Activated T-cell treated with anti-CD3 and anti-CD28 coated beads for 4 hours (primary cell): Measurements from ENCODE around the gene BCAS1.
A peak's percentile ranks its signal among the peaks of the same experiment; 100 is the strongest.
"Not testable (repeated sequence)": the region's sequence is repeated elsewhere in the genome, so short reads cannot be mapped to it uniquely, and the experiment has no call there.

Experiments used
- DNase-seq: peaks from one replicate; pipeline ENCODE4 v3.0.0-alpha.2; 2020

Gene BCAS1

DNA sequence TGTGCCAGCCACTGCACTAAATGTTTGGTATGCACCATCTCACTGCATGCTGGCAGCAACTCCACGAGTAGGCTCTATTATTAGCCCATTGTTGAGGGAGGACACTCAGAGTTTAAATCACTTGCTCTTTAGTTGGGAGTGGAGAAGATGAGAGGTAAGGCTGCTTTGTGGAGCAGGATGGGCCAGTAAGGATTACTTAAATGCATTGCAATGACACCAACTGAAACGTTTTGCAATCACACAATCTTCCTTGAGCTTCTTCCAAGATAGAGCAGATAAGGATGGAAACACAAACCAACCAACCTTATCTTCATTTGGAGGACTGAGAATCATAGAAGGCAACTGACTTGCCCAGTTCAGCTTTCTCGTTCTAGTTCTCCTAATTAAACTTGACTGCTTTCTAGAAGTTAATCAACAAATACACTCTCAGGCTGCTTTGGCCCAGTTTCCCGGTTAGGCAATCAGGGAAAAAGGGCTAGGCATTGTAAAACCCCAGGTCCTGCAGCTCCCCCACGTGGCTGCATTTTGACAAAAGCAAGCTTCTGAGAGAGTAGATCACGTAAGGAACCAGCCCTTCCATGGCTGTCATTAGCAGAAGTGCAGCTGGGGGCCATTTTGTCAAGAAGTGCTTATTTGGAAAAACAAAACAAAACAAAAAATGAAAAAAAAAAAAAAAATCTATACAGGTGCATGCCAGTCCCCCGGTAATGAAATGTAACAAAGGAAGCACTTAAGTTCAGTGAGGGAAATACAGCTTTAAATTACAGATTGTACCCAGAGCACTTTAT is 130.6 kb downstream of the BCAS1 start:
- DNase-seq: peak; percentile 58

DNA sequence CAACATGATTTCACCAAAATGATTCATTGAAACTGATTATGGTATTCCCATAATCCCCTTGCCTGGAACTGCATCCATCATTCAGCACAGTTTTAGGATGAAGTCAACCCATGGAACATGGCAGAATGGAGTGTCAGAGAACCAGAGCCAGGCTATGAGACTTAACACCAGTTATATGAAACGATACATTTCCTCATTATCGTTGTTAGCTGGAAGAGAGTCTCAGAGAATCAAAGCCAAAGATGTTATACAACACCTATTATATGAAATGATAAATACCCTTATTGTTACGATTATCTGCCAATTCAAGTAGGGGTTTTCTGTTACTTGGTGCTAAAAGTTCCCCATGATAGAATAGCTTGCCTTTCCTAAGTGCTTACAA is 131.2 kb downstream of the BCAS1 start:
- DNase-seq: no peak

DNA sequence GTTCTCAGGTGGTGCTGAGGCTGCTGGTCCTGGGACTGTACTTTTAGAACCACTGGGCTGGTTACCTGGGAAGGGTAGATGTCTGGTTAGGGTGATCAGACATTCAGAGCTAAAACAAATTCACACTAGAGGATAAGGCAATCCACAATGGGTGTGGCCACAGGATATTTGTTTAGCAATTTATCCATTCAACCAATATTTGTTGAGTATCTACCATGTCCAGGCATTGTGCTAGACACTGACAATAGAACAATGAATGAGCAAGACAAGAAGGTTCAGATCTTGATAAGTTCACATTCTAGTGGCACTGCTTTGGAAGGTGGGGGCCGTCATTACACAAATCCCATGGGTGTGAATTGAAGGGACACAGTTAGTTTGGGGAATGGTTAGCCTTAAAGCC is 131.7 kb downstream of the BCAS1 start:
- no peak for DNase-seq

DNA sequence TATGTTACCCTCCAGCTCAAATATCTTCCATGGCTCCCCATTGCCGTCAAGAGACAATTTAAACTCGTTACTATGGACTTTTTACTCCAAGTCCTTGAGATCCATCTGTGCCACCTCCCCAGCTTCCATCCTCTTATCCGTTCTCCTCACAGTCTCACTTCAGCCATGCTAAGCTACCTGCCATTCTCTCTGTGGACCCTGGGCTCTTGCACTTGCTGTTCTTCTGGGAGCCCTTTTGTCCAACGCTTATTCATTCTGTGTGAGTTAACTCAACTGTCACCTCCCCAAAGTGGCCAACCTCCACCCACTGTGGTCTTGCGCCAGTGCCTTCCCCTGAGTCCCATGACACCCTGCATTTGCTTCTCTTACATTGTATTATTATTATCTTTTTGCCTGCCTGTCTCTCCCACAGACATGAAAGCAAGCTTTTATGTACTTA is 132.4 kb downstream of the BCAS1 start:
- no peak for DNase-seq

DNA sequence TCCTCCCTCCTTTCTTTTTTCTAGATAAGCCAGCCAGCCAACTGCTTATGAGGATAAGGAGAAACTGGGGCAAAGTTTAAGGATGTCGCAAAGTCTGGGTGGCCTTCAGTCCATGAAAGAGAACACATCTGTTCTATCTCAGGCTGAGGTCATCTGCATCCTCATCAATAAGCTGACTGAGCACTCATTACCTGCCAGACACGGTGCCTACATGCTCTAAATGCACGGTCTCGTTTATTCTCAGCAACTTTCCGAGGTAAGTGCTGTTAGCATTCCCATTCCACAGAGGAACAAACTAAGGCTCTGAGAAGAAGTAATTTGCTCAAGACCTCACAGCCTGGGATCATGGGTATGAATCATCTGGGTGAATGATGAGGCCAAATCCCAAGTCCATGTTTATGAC is 133.1 kb downstream of the BCAS1 start:
- no peak for DNase-seq

DNA sequence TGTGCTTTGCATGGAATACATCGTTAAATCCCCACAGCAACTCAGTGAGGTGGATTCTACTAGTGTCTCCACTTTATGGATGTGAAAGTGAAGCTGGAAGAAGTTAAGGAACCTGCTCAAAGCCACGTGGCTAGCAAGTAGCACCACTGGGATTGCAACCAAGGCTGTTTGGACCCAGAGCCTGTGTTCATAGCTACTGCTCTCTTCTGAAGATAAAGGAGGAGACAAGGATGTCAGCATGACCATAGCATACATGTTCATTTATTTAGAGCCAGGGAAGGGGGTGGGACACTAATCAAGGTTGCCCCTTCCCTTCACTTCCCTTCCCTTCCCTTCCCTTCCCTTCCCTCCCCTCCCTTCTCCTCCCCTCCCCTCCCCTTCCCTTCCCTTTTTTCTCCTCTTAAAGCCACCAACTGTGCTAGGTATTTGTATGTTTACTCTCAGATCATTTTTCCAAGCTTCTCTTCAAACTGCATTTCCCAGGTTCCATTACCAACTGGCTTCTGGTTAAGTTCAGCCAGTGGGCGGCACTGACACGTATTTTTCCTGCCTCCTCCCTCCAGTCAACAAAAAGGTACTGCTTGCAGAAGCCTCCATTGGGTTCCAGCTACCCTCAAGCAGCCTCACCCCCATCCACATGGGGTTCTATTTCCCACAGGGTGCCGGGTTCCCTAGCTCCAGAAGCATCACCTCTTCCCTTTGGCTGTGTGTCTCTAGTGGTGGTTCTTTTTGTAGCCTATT is 134.9 kb downstream of the BCAS1 start:
- no peak for DNase-seq

DNA sequence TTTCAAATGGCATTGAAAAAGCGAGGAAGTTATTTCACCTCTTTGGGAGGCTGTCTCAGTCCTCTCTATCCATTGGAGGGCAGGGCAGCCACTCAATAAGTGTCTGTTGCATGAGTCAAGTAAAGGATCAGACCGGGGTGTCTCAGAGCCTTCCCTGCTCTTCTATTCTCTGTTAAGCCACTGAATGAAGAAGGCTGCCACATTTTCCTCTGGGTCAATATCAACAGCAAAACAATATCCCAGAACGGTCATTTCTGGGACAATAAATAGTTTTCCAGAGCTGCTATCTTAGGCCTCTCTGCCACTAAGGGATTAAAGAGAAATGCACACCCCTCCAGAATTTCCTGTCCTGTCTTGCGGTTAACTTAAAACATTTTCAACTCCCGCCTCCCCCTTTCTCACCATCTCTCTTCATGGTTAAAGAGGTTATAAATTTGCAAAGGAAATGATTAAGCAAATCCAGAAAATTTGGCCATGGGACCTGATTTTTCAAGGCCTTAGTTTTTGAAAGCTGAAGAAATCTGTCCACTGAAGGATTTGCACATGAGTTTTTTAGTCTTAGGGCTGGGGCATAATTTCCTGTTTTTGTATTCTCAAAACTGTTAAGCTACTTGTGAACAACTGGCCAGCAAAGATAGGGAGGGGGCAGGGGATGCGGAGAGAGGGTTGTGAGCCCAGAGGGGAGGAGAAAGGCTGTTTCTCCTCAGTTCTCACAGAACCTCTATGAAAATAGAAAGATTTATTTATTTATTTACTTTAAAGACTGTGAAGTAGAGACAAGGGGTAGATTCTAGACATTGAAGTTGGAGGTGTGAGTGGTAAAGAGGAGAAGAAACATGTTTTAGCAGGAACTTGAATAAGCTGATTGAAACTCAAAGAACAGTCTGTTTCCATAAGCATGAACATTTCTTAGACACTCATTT is 135.7 kb downstream of the BCAS1 start:
- no peak for DNase-seq

DNA sequence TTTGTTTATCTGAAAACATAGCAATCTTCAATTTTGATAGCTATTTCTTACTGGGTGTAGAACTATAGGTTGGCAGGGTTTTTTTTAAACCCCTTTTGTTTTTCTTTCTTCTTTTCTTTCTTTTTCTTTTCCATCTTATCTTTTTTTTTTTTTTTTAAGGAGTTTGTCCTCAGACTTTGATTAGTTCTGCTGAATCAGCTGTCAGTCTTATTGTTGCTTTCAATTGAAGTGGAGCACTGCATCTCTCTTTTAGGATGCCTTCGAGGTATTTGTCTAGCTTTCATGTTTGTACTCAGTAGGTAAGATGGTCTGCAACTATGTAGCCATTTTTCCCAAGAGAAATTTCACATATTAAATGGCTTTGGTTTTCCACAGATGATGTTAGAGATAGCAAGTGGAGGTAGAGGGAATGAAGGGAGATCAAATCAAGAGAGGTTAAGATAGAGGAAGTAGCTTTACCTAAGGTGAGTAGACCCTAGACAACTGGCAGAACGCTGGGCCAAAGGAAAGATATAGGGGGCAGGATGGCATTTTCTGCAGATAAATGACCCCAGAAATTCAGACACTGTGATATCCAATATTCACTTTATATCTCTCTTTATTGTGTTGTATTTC is 137.1 kb downstream of the BCAS1 start:
- DNase-seq: no peak

DNA sequence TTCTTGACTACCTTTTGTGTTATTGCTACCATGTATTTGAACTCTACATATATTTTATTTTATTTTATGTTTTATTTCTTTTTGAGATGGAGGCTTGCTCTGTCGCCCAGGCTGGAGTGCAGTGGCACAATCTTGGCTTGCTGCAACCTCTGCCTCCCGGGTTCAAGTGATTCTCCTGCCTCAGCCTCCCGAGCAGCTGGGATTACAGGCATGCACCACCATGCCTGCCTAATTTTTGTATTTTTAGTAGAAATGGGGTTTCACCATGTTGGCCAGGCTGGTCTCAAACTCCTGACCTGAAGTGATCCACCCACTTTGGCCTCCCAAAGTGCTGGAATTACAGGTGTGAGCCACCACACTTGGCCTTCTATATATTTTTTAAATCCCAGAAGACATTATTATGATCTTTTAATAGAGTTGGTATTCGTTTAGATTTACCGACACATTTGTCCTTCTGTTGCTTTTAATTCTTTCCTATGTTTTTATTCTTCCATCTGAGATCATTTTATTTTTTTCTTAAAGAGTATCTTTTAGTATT is 137.7 kb downstream of the BCAS1 start:
- not testable (repeated sequence) for DNase-seq

DNA sequence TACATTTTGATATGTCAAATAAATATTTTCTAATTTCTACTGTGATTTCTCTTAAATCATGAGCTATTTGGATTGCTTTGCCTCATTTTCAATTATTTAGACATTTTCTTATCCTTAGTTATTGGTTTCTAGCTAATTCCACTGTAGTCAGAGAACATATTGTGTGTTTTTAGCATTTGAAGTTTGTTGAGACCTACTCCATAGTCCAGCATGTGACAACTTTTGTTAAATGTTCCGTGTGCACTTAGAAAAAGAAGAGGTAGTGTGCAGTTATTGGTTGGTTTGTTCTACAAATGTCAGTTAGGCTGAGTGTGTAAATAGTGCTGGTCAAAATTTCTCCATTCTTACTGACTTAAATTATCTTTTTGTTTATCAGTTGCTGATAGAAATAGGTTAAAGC is 138.8 kb downstream of the BCAS1 start:
- no peak for DNase-seq

DNA sequence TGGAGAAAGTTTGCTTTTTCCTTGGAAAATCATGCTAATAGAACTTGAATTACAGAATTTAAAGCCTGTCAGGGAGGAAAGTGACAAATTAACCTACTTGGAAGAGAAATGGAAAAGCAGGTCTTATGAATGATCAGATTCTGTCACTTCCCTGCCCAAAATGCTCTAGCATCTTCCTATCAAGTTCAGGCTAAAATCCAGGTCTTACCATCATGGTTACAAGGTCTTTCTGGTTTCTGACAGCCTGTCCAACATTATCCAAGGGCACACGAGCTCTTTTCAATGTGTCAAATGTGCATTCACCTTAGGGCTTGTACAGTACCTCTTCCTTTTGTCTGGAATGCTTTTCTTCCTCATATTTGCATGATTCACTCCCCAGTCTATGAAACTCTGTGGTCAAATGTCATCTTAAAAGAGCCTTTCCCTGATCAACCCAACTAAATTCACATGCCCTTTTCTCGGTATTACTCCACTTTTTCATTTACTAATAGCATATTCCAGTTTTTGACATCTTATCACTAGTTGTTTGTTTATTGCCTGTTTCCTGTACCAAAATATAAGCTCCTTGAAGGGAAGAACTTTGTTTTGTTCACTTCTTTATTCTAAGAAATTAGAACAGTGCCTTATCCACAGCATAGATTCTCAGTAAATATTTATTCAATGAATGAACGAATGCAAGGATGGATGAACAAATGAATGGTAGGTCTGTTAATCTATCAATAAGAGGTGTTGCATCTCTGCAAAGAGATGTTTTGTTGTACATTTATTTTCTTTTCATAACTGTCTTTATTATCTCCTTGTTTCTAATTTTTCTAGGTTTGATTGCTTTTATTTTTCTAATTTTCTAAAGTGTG is 139.5 kb downstream of the BCAS1 start:
- DNase-seq: no peak

DNA sequence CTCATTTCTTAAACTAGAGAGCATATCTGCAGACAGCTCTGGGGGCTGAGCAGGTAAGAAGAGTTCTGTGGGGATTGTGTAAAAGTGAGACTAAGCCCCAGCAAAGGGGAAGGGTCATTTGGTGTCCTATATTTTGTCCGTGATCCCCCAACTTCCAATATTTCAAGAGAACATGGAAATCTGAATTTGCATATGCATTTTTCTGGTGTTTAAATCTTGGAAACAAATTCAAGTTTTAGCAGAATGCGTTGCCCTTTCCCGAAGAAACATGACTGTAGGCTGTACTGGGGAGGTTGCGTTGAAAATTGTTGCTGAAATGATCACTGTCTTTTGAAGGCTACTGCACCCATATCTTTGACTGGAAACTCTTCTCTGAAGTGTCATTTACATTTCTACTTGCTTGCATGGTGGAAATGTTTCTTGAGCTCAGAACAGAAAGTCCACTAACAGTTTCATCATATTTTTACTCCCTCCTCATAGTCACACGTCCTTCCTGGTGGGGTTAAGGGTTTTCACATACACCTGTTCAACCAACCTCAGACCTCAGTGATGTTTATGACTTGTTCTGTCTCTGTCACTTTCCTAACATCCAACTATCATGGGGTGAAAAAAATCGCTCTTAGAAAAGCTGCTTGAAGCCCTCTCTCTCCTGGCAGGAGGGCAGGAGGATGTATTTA is 140.3 kb downstream of the BCAS1 start:
- DNase-seq: no peak

DNA sequence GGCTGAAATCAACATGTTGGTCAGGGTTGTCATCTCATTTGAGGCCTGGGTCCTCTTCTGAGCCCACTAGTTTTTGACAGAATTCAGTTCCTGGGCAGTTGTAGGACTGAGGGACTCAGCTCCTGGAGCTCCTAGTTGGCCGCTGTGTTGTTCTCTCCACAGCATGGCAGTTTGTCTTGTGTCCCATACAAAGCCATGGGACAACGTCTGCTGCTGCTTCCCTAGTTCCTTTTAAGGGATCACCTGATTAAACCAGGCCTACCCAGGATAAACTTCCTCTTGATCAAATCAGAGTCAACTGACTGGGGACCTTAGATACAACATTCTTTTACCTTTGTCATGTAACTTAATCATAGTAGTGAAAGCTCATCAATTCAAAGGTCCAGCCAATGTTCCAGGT is 141.0 kb downstream of the BCAS1 start:
- no peak for DNase-seq

DNA sequence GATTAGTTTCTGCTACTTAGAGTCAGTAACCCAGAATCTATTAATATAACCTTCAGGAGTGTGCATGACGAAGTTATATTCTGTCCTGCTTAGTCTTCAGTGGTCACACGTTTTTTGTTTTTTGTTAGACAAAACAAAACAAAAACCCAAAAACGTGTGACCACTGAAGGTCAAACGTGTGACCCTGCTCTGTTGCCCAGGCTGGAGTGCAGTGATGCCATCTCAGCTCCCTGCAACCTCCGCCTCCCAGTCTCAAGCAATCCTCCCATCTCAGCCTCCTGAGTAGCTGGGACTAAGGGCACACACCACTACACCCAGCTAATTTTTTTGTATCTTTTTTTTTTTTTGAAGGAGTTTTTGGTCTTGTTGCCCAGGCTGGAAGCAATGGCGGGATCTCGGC is 142.4 kb downstream of the BCAS1 start:
- no peak for DNase-seq

DNA sequence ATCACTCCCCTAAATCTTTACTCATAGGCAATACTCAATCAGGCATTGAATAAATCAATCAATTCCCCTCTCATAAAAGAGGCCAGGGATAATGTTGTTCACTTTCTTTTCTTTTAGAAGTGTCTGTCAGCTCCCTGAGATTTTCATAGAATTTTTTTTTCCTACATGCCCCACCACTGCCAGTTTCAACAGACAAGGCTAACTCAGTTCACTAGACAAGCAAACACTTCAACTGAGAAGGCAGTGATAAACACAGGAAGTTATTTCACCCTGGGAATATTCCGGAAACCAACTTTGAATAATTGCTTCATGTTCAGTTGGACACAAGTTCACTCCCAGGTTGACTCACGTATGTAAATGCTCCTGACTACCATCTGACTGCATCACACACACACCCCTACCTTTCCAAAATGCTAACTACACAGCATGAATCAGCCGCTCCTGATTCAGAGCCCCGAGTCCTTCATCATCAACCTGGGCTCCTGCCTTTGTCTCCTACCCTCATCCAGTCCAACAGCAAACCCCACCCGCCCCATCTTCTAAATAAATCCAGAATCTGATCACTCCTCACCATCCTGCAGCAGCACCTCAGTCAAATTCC is 143.9 kb downstream of the BCAS1 start:
- DNase-seq: no peak

DNA sequence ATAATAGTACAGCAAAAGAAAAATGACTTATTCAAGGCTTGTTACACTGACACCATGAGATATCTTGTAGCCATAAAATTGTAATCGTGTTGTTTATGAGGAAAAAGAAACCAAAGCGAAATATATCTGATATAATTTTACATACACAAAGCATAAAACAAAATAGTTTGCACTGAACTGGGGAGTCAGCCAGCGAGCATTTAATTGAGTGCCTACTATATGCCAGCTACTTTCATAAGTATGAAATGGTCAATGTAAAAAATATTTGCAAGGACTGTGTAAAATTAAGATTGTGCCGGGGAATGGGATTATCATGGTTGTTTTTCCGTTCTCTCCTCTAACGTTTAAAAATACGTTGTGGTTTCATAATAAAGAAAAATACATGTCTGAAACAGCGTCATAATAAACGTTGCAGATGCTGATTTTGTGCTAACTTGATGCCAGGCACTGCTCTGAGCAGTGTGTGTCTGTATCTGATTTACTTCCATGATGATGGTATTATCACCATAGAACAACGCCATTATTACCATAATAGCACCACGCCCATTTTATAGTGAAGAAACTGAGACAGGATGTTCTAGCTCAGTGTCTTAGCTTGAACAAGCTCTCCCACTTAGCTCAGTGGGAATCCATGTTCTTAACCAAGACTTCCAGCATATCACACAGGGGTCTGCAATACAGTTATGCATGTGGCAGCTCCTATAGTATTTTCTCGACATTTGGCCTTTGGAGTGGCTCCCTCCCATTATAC is 144.6 kb downstream of the BCAS1 start:
- no peak for DNase-seq

DNA sequence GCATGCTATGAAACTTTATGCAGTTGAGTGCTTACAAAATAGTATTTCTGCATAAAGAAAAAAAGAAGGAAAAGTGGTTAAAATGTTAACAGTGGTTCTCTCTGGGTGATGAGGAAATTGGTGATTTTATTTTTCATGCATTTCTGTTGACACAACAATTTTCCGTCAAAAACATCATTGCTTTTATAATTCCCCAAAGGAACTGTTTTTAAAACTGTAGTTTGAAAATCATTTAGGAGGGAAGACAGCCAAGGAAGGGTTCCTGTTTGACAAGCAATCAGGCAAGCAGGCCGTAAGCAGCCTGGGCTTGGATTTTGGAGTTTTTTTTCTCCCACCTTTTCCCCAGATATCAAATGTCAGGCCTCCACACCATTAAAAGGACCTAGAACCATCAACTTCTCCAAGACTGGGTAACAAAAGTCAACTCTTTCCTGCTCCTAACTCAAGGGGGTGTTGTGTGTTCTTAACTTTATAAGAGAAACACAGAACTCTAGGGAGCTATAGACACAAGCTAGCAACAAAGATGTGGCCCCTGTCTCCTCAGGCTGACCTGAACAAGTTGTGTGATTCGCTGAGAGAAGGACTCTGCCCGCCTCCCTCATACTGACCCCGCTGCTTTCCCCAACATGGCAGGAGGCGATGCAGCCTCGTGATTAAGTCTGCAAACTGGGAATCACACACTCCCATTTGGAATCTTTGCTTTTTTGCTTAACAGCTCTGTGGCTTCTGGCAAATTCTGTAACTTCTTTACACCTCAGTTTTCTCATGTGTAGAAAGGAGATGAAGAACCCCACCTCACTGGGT is 146.6 kb downstream of the BCAS1 start:
- no peak for DNase-seq

DNA sequence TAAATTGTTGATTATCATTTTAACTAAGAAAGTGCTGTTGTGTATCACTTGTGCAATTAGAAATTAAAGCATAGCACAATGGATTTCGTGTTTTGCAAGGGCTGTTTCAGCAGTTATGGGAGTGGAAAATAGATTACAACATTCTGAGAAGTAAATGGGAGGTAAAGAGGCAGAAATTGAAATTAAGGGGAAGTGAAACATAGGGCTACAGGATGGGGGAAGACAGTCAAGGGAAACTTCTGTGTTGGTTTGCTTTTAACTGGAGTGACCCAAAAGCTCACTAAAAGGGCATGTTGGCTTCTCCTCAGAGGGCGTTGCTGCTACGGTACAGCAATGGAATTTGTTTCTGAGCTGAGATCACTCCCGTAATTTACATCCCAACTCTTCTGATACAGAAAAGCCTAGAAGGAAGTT is 147.5 kb downstream of the BCAS1 start:
- DNase-seq: no peak

DNA sequence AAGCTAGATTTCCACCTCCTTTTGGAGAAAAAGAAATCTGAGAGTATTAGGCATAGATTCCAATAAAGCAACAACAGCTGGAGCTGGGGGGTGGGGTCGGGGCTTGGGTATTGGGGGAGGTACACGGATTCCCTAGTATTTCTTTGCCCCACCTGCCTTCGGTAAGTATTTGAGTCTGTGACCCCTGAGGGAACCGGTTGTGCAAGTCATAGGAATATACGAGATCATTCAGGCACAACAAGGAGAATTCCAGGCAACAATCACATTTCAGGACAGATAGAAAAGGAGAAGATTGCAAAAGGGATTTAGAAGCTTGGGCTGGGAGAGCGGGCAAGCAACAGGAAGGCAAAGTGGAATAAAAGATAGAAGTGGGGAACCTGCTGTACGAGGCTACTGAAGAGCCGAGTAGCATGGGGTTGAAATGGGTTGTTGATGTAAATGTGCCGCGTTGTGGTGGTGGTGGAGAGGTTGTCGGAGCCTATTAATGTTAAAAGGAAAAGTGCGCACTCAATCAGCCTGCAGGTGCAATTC is 148.9 kb downstream of the BCAS1 start:
- no peak for DNase-seq
